Measurements from ENCODE around the gene GALNT2. TPM values are rescaled to one million over a fixed set of nuclear protein-coding genes. Genes with fewer than 3 reads are reported as not detected.

GALNT2 gene
- total and polyA plus RNA-seq, 2 of the 4 experiments (the other 2 are of a cell fraction): 50.4 to 189 TPM

- dilution Hi-C loops (cut with HindIII; ENCODE audit: low sequenced_read_pairs, unreplicated experiment): no loop called here
Observed at GRCh38 chr1:230212405-230212936, 145.4 kb downstream of the GALNT2 start.

More at GRCh38 chr1:230212405-230212936, 145.4 kb downstream of the GALNT2 start:
- H3K56ac ChIP-seq (ENCODE audit: extremely low read depth, insufficient read depth, low read length): no peak overlapping the region
- no peak overlapping the region for H4K8ac ChIP-seq (ENCODE audit: low read depth in 2 of 2, low read length in 2 of 2)
- H3K79me1 ChIP-seq (ENCODE audit: low read depth in 1 of 2, low read length in 2 of 2): peaks cover 33 to 65% of the 10 kb centered on the region in 2 experiments
- no peak overlapping the region for H2AK9ac ChIP-seq (replicated peaks; ENCODE audit: low read depth, low read length, poor library complexity)
- H2BK120ac ChIP-seq (ENCODE audit: low read depth, low read length): no peak overlapping the region
- ATAC-seq (ENCODE audit: low read depth) (no peak), DNase-seq (no peak)
- H3K14ac ChIP-seq (replicated peaks; ENCODE audit: low read depth, low read length): no peak overlapping the region
- intact Hi-C loops (cut with micrococcal nuclease) (no loop called here), in situ Hi-C loops (cut with MboI; ENCODE audit: low sequenced_read_pairs) (no loop called here)
- H3K36me3 ChIP-seq (ENCODE audit: control insufficient read depth, insufficient read depth, low read length): no peaks in the 10 kb centered on the region
- no peak overlapping the region for H4K91ac ChIP-seq (ENCODE audit: insufficient read depth, low read depth, low read length)
- no peak overlapping the region for H3K23ac ChIP-seq (ENCODE audit: low read depth, low read length)
- ChIA-PET CTCF (interaction anchor here (1.1 kb wide), 1 partner anchor 22 kb away, joined by 3 read pairs; no protein-coding TSS in a partner anchor), POLR2A (ENCODE audit: unreplicated experiment) (no interaction called here)
- H2BK20ac ChIP-seq (ENCODE audit: low read depth, low read length): no peak overlapping the region
- WGBS, 2 experiments (ENCODE audit: extremely low coverage in 2 of 2, insufficient read length in 1 of 2): 100% methylated on average over 1 of the region's 7 CpGs; no CpG with 5 or more reads in 1 of the 2 experiments
- no peak overlapping the region for H2BK5ac ChIP-seq (ENCODE audit: low read depth, low read length, poor library complexity, severe bottlenecking)
- H3K4me3 ChIP-seq (ENCODE audit: insufficient read depth, low read depth, low read length): no peak overlapping the region
- H3K9ac ChIP-seq (ENCODE audit: low read depth, low read length): no peak overlapping the region
- no peak overlapping the region for H4K5ac ChIP-seq (ENCODE audit: low read depth, low read length)
- H2AK5ac ChIP-seq (ENCODE audit: low read depth, low read length): no peak overlapping the region
- H2AFZ ChIP-seq (replicated peaks; ENCODE audit: low read length, poor library complexity): no peak overlapping the region
- H3K9me3 ChIP-seq (ENCODE audit: control insufficient read depth, insufficient read depth, low read length): no peaks in the 10 kb centered on the region
- no peaks in the 10 kb centered on the region for H3K27me3 ChIP-seq (ENCODE audit: control insufficient read depth, insufficient read depth, low read length)
- no peak overlapping the region for H2BK15ac ChIP-seq (ENCODE audit: low read depth, low read length)
- peaks cover 17% of the 10 kb centered on the region for H3K9me1 ChIP-seq (ENCODE audit: insufficient read depth, low read length)
- no peak for TF ChIP-seq MAZ (IDR thresholded peaks at IDR 0.05; ENCODE audit: borderline replicate concordance, low read depth, low read length)
- TF ChIP-seq FOS (IDR thresholded peaks at IDR 0.05; ENCODE audit: low read depth, low read length): no peak
- no peak for TF ChIP-seq MXI1 (IDR thresholded peaks at IDR 0.05; ENCODE audit: borderline replicate concordance, low read depth, low read length)
- no peak for TF ChIP-seq POLR2A (IDR thresholded peaks at IDR 0.05; ENCODE audit: low read depth, low read length)
- TF ChIP-seq RFX5 (IDR thresholded peaks at IDR 0.05; ENCODE audit: low read depth, low read length): no peak
- TF ChIP-seq CHD1 (IDR thresholded peaks at IDR 0.05; ENCODE audit: low read depth, low read length): no peak
- TF ChIP-seq RCOR1 (IDR thresholded peaks at IDR 0.05; ENCODE audit: insufficient replicate concordance, low read length): no peak
- no peak for TF ChIP-seq ELK1 (IDR thresholded peaks at IDR 0.05; ENCODE audit: borderline replicate concordance, low read depth, low read length)
- no peak for TF ChIP-seq USF2 (IDR thresholded peaks at IDR 0.05; ENCODE audit: low read depth, low read length)
- TF ChIP-seq RAD21 (IDR thresholded peaks at IDR 0.05; ENCODE audit: low read length): no peak
- TF ChIP-seq NFE2L2 (IDR thresholded peaks at IDR 0.05; ENCODE audit: low read depth, low read length): no peak
- TF ChIP-seq MAFK (IDR thresholded peaks at IDR 0.05; ENCODE audit: low read depth, low read length): no peak
- no peak for TF ChIP-seq CEBPB (IDR thresholded peaks at IDR 0.05; ENCODE audit: low read depth, low read length)
- no peak for TF ChIP-seq BHLHE40 (IDR thresholded peaks at IDR 0.05; ENCODE audit: low read depth, low read length)
- no peak for TF ChIP-seq CTCF (conservative IDR thresholded peaks at IDR 0.05; ENCODE audit: low read depth, low read length)
- no peak for TF ChIP-seq SMC3 (IDR thresholded peaks at IDR 0.05; ENCODE audit: low read depth, low read length)
- H4K20me1 ChIP-seq (ENCODE audit: insufficient read depth, low read length): peaks cover 51% of the 10 kb centered on the region
- no peak overlapping the region for H3K4ac ChIP-seq (ENCODE audit: low read depth, low read length)
- no peak overlapping the region for H3K27ac ChIP-seq (ENCODE audit: insufficient read depth, low read length)
- BruUV-seq (replicated peaks): no TSS peak
- H3K4me2 ChIP-seq (ENCODE audit: low read depth, low read length): no peak overlapping the region
- no peak overlapping the region for H3K18ac ChIP-seq (ENCODE audit: low read depth, low read length)
- H3K4me1 ChIP-seq (ENCODE audit: control insufficient read depth, insufficient read depth, low read length): peaks cover 14% of the 10 kb centered on the region

Data from IMR-90 (cell line).